C4-2B (cell line): ENCODE measurements around the gene CWC27.

Experiments
- ZFX ChIP-seq: fragments of 450-650 bp; IDR thresholded peaks from 2 replicates; pipeline ENCODE4 v1.6.1; 2017
- TF ChIP-seq, protein P1 (sequence below): fragments of 450-650 bp; conservative IDR thresholded peaks from 2 replicates; pipeline ENCODE4 v1.5.1; 2017; ENCODE audit warnings: mild to moderate bottlenecking

- TF ChIP-seq, protein P1, sequence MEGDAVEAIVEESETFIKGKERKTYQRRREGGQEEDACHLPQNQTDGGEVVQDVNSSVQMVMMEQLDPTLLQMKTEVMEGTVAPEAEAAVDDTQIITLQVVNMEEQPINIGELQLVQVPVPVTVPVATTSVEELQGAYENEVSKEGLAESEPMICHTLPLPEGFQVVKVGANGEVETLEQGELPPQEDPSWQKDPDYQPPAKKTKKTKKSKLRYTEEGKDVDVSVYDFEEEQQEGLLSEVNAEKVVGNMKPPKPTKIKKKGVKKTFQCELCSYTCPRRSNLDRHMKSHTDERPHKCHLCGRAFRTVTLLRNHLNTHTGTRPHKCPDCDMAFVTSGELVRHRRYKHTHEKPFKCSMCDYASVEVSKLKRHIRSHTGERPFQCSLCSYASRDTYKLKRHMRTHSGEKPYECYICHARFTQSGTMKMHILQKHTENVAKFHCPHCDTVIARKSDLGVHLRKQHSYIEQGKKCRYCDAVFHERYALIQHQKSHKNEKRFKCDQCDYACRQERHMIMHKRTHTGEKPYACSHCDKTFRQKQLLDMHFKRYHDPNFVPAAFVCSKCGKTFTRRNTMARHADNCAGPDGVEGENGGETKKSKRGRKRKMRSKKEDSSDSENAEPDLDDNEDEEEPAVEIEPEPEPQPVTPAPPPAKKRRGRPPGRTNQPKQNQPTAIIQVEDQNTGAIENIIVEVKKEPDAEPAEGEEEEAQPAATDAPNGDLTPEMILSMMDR = no peak
- no peak for TF ChIP-seq ZFX
Observed at GRCh38 chr5:64769855-64770254, 1.1 kb downstream of the CWC27 start.
